Tibial nerve (tissue), 4 donors: ENCODE measurements around the gene CANT1.

Experiments used
- EP300 ChIP-seq, 2 donors: sonication (generic); formaldehyde crosslinking; IDR thresholded peaks; one replicate each; pipeline ENCODE4 v1.6.1; 2017; ENCODE audit warnings: antibody characterized with exemption in 2 of 2, mild to moderate bottlenecking in 1 of 2
- TF ChIP-seq, protein P1 (sequence below), 5 experiments: fragments of 200-600 bp in 3 of 5; fragments of 450-650 bp in 2 of 5; sonication (generic) in 3 of 5; IDR thresholded peaks; one replicate each; pipeline ENCODE4 v1.5.1; 2016 to 2019; ENCODE audit warnings: antibody characterized with exemption in 5 of 5, mild to moderate bottlenecking in 3 of 5, moderate library complexity in 2 of 5

DNA sequence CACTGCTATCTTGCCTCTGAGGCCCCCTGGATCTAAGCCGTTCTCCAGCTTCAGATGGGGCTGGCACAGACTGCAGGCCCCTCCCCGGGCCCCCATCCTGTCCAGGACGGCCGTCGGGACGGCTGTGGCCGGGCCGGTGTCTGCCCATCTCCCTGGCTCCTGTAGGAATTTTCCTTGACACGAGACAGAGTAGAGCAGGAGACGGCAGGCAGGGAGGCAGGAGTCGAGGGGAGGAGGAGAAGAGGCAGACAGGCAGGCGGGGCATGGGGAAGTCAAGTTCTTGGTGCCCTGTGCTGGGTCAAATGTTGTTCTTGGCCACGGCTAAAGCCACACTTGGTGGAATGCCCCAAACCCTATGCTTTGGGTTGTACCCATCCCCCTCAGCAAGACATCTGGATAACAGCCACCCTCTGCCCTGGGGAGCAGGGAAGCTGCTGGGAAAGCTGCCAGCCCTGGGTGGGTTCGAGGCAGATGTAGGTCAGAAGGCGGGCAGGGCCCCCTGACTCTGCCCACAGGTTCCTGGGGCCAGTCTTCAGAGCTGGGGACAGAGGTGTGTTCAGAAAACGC, 18.4 kb upstream of the CANT1 start:
- no peak for TF ChIP-seq EP300 (IDR thresholded peaks at IDR 0.05)
- TF ChIP-seq, protein P1, sequence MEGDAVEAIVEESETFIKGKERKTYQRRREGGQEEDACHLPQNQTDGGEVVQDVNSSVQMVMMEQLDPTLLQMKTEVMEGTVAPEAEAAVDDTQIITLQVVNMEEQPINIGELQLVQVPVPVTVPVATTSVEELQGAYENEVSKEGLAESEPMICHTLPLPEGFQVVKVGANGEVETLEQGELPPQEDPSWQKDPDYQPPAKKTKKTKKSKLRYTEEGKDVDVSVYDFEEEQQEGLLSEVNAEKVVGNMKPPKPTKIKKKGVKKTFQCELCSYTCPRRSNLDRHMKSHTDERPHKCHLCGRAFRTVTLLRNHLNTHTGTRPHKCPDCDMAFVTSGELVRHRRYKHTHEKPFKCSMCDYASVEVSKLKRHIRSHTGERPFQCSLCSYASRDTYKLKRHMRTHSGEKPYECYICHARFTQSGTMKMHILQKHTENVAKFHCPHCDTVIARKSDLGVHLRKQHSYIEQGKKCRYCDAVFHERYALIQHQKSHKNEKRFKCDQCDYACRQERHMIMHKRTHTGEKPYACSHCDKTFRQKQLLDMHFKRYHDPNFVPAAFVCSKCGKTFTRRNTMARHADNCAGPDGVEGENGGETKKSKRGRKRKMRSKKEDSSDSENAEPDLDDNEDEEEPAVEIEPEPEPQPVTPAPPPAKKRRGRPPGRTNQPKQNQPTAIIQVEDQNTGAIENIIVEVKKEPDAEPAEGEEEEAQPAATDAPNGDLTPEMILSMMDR (IDR thresholded peaks at IDR 0.05), result no peak
